Hematopoietic multipotent progenitor cell treated with erythropoietin and hydrocortisone succinate and interleukin-3 and kit ligand, for 15 days (in vitro differentiated cells): ENCODE data around the gene PARN.
"Not testable (repeated sequence)": the region's sequence is repeated elsewhere in the genome, so short reads cannot be mapped to it uniquely, and the experiment has no call there.

ENCODE experiments used
- DNase-seq: peaks from one replicate; pipeline ENCODE4 v3.0.0-alpha.2; 2015; ENCODE audit warnings: low spot score

PARN gene

DNA sequence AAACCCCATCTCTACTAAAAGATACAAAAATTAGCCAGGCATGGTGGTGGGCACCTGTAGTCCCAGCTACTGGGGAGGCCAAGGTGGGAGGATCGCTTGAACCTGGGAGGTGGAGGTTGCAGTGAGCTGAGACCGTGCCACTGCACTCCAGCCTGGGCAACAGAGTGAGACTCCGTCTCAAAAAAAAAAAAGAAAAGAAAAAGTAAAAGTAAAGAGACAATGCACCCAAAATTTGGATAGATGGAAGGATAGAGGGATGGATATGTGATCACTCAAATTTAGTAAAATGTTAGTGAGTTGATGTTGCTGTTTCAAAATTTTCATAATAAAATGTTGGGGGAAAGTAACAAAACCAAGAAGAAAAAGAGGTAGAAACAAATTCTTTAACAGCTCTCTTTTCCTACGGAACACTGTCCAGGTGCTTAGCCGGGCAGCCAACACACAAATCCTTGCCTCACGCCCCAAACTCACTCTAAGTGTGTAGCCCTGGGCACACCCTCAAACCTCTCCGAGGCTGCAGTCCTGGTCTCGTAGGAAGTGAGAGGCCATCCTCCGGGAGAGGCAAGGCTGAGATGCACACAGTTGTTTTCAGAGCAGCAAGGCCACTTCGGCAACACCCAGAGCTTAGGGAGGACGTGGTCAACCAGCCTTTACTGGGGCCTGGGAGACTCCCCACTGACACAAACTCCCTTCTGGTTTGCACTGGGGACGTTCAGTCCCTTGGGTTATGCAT lies 228.9 kb downstream of the PARN start:
- DNase-seq, result not testable (repeated sequence)

- DNase-seq, result no peak
These were observed 229.6 kb downstream of the PARN start for GRCh38 chr16:14400285-14400977.

- no peak for DNase-seq
These were observed 230.4 kb downstream of the PARN start for GRCh38 chr16:14399378-14400284.

- DNase-seq, result no peak
These were observed 231.9 kb downstream of the PARN start for GRCh38 chr16:14398014-14398717.

GRCh38 chr16:14395710-14396304 lies 234.3 kb downstream of the PARN start:
- not testable (repeated sequence) for DNase-seq

- DNase-seq, result no peak
These were observed 235.2 kb downstream of the PARN start for GRCh38 chr16:14394834-14395233.

GRCh38 chr16:14392960-14393359 lies 237.1 kb downstream of the PARN start:
- no peak for DNase-seq

GRCh38 chr16:14389359-14389758 lies 240.7 kb downstream of the PARN start:
- DNase-seq, result no peak

DNA sequence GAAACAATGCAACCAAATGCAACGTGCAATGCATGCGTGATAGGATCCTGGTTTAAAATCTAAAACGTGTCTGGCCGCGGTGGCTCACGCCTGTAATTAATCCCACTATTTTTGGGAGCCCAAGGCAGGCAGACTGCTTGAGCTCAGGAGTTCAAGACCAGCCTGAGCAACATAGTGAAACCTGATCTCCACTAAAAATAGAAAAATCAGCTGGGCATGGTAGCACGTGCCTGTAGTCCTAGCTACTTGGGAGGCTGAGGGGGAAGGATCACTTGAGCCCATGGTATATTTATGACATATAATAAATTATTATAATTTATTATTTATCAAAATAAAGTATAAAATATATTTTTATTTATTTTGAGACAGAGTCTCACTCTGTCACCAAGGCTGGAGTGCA lies 241.8 kb downstream of the PARN start:
- no peak for DNase-seq

GRCh38 chr16:14386115-14386514 lies 243.9 kb downstream of the PARN start:
- DNase-seq, result no peak
